GM19467 (cell line): ENCODE measurements around the gene MYBBP1A.

Experiments used
- ATAC-seq: cut with Tn5 transposase; IDR thresholded peaks from one replicate; pipeline ENCODE4 v1.9.1; 2021; ENCODE audit warnings: mild to moderate bottlenecking, moderate library complexity; ENCODE audit not compliant: unreplicated experiment

MYBBP1A gene

GRCh38 chr17:4520894-4521600 lies 34.1 kb downstream of the MYBBP1A start:
- ATAC-seq = no peak

- no peak for ATAC-seq
Observed at GRCh38 chr17:4520060-4520893, 34.9 kb downstream of the MYBBP1A start.

- ATAC-seq = no peak
Observed at GRCh38 chr17:4519361-4519788, 35.8 kb downstream of the MYBBP1A start.

GRCh38 chr17:4518901-4519300 lies 36.3 kb downstream of the MYBBP1A start:
- no peak for ATAC-seq

- ATAC-seq = no peak
Observed at GRCh38 chr17:4516735-4517134, 38.4 kb downstream of the MYBBP1A start.

GRCh38 chr17:4515501-4515900 lies 39.7 kb downstream of the MYBBP1A start:
- ATAC-seq = no peak

GRCh38 chr17:4514779-4515178 lies 40.4 kb downstream of the MYBBP1A start:
- ATAC-seq = no peak

GRCh38 chr17:4514206-4514605 lies 41.0 kb downstream of the MYBBP1A start:
- ATAC-seq = no peak

GRCh38 chr17:4513113-4514032 lies 41.8 kb downstream of the MYBBP1A start:
- ATAC-seq = no peak

- no peak for ATAC-seq
Observed at GRCh38 chr17:4512156-4513112, 42.8 kb downstream of the MYBBP1A start.

- ATAC-seq = no peak
Observed at GRCh38 chr17:4511199-4511932, 43.8 kb downstream of the MYBBP1A start.

GRCh38 chr17:4510618-4510941 lies 44.6 kb downstream of the MYBBP1A start:
- no peak for ATAC-seq

- no peak for ATAC-seq
Observed at GRCh38 chr17:4509923-4510617, 45.1 kb downstream of the MYBBP1A start.

GRCh38 chr17:4509401-4509800 lies 45.8 kb downstream of the MYBBP1A start:
- no peak for ATAC-seq

GRCh38 chr17:4508207-4508606 lies 47.0 kb downstream of the MYBBP1A start:
- ATAC-seq = no peak

GRCh38 chr17:4507361-4508111 lies 47.6 kb downstream of the MYBBP1A start:
- no peak for ATAC-seq

- ATAC-seq = no peak
Observed at GRCh38 chr17:4506892-4507291, 48.3 kb downstream of the MYBBP1A start.

GRCh38 chr17:4506175-4506813 lies 48.9 kb downstream of the MYBBP1A start:
- no peak for ATAC-seq
